IMR-90 (cell line): ENCODE results near the gene EPS8. TPM values are rescaled to one million over a fixed set of nuclear protein-coding genes. Genes with fewer than 3 reads are reported as not detected.

ENCODE experiments used
- ATAC-seq: fragments of 200-7000 bp; cut with Tn5 transposase; 2 replicates; pipeline ENCODE4 v1.9.1; 2020; ENCODE audit warnings: low read depth, mild to moderate bottlenecking, moderate library complexity
- BruUV-seq: library from RNA; stranded (reverse); fragments of 400-500 nt; replicated peaks from 2 replicates; lab custom pipeline; 2021; lab: Mats Ljungman, UMichigan
- CTCF ChIA-PET: fragments of 300-600 bp; formaldehyde crosslinking; extraction: SDS; loops from one replicate; lab custom pipeline; 2021; ENCODE audit warnings: antibody characterized with exemption; lab: Yijun Ruan, JAX
- POLR2A ChIA-PET: fragments of 300-600 bp; sonication (Branson Sonifier 250); formaldehyde crosslinking; loops from one replicate; lab custom pipeline; 2022; ENCODE audit warnings: antibody characterized with exemption; ENCODE audit not compliant: unreplicated experiment; lab: Charles Lee
- DNase-seq: peaks from one replicate; pipeline ENCODE4 v3.0.0; 2013
- H2AFZ ChIP-seq: replicated peaks from 2 replicates; pipeline ENCODE3; 2013; ENCODE audit warnings: low read length, mild to moderate bottlenecking; ENCODE audit not compliant: poor library complexity
- H2AK5ac ChIP-seq: 2 replicates; pipeline ENCODE4 v1.6.1; 2013; ENCODE audit warnings: low read depth, low read length, inconsistent platforms
- H2AK9ac ChIP-seq: replicated peaks from 2 replicates; pipeline ENCODE3; 2013; ENCODE audit warnings: mild to moderate bottlenecking, low read depth, low read length, moderate library complexity; ENCODE audit not compliant: poor library complexity
- H2BK120ac ChIP-seq: 2 replicates; pipeline ENCODE4 v1.6.1; 2013; ENCODE audit warnings: low read depth, low read length, inconsistent platforms
- H2BK15ac ChIP-seq: 3 replicates; pipeline ENCODE4 v1.6.1; 2013; ENCODE audit warnings: low read depth, low read length, inconsistent platforms
- H2BK20ac ChIP-seq: 2 replicates; pipeline ENCODE4 v1.6.1; 2013; ENCODE audit warnings: low read depth, mild to moderate bottlenecking, inconsistent platforms, low read length, moderate library complexity
- H2BK5ac ChIP-seq: 2 replicates; pipeline ENCODE4 v1.6.1; 2013; ENCODE audit warnings: mild to moderate bottlenecking, low read depth, low read length, inconsistent platforms; ENCODE audit not compliant: poor library complexity, severe bottlenecking
- H3K14ac ChIP-seq: replicated peaks from 2 replicates; pipeline ENCODE4 v1.6.1; 2013; ENCODE audit warnings: low read depth, low read length, inconsistent platforms
- H3K18ac ChIP-seq: 2 replicates; pipeline ENCODE4 v1.6.1; 2013; ENCODE audit warnings: low read depth, low read length, control low read depth
- H3K23ac ChIP-seq: 2 replicates; pipeline ENCODE4 v1.6.1; 2013; ENCODE audit warnings: low read depth, low read length, inconsistent platforms
- H3K27ac ChIP-seq: 2 replicates; pipeline ENCODE4 v1.5.1; 2013; ENCODE audit warnings: mild to moderate bottlenecking, control low read depth, low read length; ENCODE audit not compliant: insufficient read depth
- H3K27me3 ChIP-seq: 2 replicates; pipeline ENCODE4 v1.6.1; 2013; ENCODE audit warnings: low read length; ENCODE audit not compliant: control insufficient read depth, insufficient read depth
- H3K36me3 ChIP-seq: 2 replicates; pipeline ENCODE4 v1.6.1; 2013; ENCODE audit warnings: low read length, mixed read lengths; ENCODE audit not compliant: control insufficient read depth, insufficient read depth
- H3K4ac ChIP-seq: 2 replicates; pipeline ENCODE4 v1.6.1; 2013; ENCODE audit warnings: low read depth, low read length, inconsistent platforms
- H3K4me1 ChIP-seq: 2 replicates; pipeline ENCODE4 v1.6.1; 2013; ENCODE audit warnings: low read length, mixed read lengths; ENCODE audit not compliant: control insufficient read depth, insufficient read depth
- H3K4me2 ChIP-seq: 2 replicates; pipeline ENCODE4 v1.6.1; 2013; ENCODE audit warnings: low read depth, mild to moderate bottlenecking, control low read depth, low read length, moderate library complexity
- H3K4me3 ChIP-seq: 2 replicates; pipeline ENCODE4 v1.5.1; 2013; ENCODE audit warnings: low read depth, mild to moderate bottlenecking, control low read depth, low read length, moderate library complexity; ENCODE audit not compliant: insufficient read depth
- H3K56ac ChIP-seq: 2 replicates; pipeline ENCODE4 v1.6.1; 2013; ENCODE audit warnings: low read length, inconsistent platforms; ENCODE audit not compliant: insufficient read depth; ENCODE audit errors: extremely low read depth
- H3K79me1 ChIP-seq, 2 experiments: 2 replicates each; pipeline ENCODE4 v1.6.1; 2013; ENCODE audit warnings: low read length in 2 of 2, inconsistent platforms in 1 of 2, low read depth in 1 of 2
- H3K9ac ChIP-seq: 2 replicates; pipeline ENCODE4 v1.6.1; 2013; ENCODE audit warnings: low read depth, low read length, control low read depth
- H3K9me1 ChIP-seq: 2 replicates; pipeline ENCODE4 v1.6.1; 2013; ENCODE audit warnings: low read length, inconsistent platforms; ENCODE audit not compliant: insufficient read depth
- H3K9me3 ChIP-seq: 2 replicates; pipeline ENCODE4 v1.6.1; 2013; ENCODE audit warnings: low read length; ENCODE audit not compliant: control insufficient read depth, insufficient read depth
- H4K20me1 ChIP-seq: 2 replicates; pipeline ENCODE4 v1.6.1; 2013; ENCODE audit warnings: low read length, inconsistent platforms; ENCODE audit not compliant: insufficient read depth
- H4K5ac ChIP-seq: 2 replicates; pipeline ENCODE4 v1.6.1; 2013; ENCODE audit warnings: mild to moderate bottlenecking, low read depth, low read length, control low read depth
- H4K8ac ChIP-seq, 2 experiments: 2 replicates each; pipeline ENCODE4 v1.6.1; 2013; ENCODE audit warnings: low read depth in 2 of 2, low read length in 2 of 2, control low read depth in 1 of 2, inconsistent platforms in 1 of 2
- H4K91ac ChIP-seq: 2 replicates; pipeline ENCODE4 v1.6.1; 2013; ENCODE audit warnings: low read depth, low read length, inconsistent platforms; ENCODE audit not compliant: insufficient read depth
- BHLHE40 ChIP-seq: fragments of 150-350 bp; IDR thresholded peaks from 2 replicates; pipeline ENCODE4 v1.6.1; 2016; ENCODE audit warnings: mild to moderate bottlenecking, low read depth, low read length
- CEBPB ChIP-seq: IDR thresholded peaks from 2 replicates; pipeline ENCODE4 v1.6.1; 2012; ENCODE audit warnings: low read depth, low read length, improper control_type of control experiment
- CHD1 ChIP-seq: IDR thresholded peaks from 2 replicates; pipeline ENCODE4 v1.6.1; 2012; ENCODE audit warnings: low read depth, low read length, improper control_type of control experiment
- FOS ChIP-seq: fragments of 150-350 bp; IDR thresholded peaks from 2 replicates; pipeline ENCODE4 v1.6.1; 2016; ENCODE audit warnings: low read depth, low read length
- MAFK ChIP-seq: IDR thresholded peaks from 2 replicates; pipeline ENCODE4 v1.6.1; 2012; ENCODE audit warnings: low read depth, low read length, improper control_type of control experiment
- MAZ ChIP-seq: IDR thresholded peaks from 2 replicates; pipeline ENCODE4 v1.6.1; 2012; ENCODE audit warnings: low read depth, mild to moderate bottlenecking, low read length, improper control_type of control experiment, moderate library complexity, borderline replicate concordance
- MXI1 ChIP-seq: IDR thresholded peaks from 2 replicates; pipeline ENCODE4 v1.6.1; 2012; ENCODE audit warnings: low read depth, mild to moderate bottlenecking, low read length, moderate library complexity, borderline replicate concordance
- NFE2L2 ChIP-seq: fragments of 150-350 bp; IDR thresholded peaks from 2 replicates; pipeline ENCODE4 v1.6.1; 2016; ENCODE audit warnings: low read depth, mild to moderate bottlenecking, low read length
- POLR2A ChIP-seq: IDR thresholded peaks from 2 replicates; pipeline ENCODE4 v1.6.1; 2012; ENCODE audit warnings: mild to moderate bottlenecking, low read depth, low read length
- RAD21 ChIP-seq: IDR thresholded peaks from 2 replicates; pipeline ENCODE4 v1.6.1; 2012; ENCODE audit warnings: low read length, improper control_type of control experiment
- RFX5 ChIP-seq: IDR thresholded peaks from 2 replicates; pipeline ENCODE4 v1.8.0; 2012; ENCODE audit warnings: low read depth, mild to moderate bottlenecking, low read length, moderate library complexity
- SMC3 ChIP-seq: fragments of 150-350 bp; IDR thresholded peaks from 2 replicates; pipeline ENCODE4 v1.6.1; 2016; ENCODE audit warnings: low read depth, mild to moderate bottlenecking, antibody characterized with exemption, low read length, moderate library complexity
- WGBS, 2 experiments: methylation state at CpG; one replicate each; pipeline versions ENCODE4 v1.1.5 to v1.1.7; 2013; ENCODE audit warnings: missing lambda C conversion rate in 2 of 2; ENCODE audit not compliant: insufficient read length in 1 of 2; ENCODE audit errors: extremely low coverage in 2 of 2; 5-methylcytosine and 5-hydroxymethylcytosine counted together
- dilution Hi-C: fragments of 300-500 bp; cut with HindIII; formaldehyde crosslinking; loops from one replicate; pipeline ENCODE4 v1.14.3; 2018; ENCODE audit warnings: low sequenced_read_pairs; ENCODE audit not compliant: unreplicated experiment
- in situ Hi-C: fragments of 300-500 bp; cut with MboI; formaldehyde crosslinking; loops from 3 replicates; pipeline ENCODE4 v1.14.3; 2019; ENCODE audit warnings: low sequenced_read_pairs, inconsistent platforms, mixed read lengths
- intact Hi-C: fragments of 100-400 bp; cut with micrococcal nuclease; formaldehyde crosslinking; loops from 2 replicates; pipeline ENCODE4 v1.10.0; 2022
- polyA plus RNA-seq, 3 experiments: library from polyadenylated mRNA; depleted of rRNA; stranded (reverse); fragments of >200 nt; gene quantifications; 2 replicates each; pipeline ENCODE4 v1.2.3, GENCODE V29; 2012; ENCODE audit warnings: low replicate concordance in 1 of 3
- total RNA-seq: library from RNA; depleted of rRNA; stranded (reverse); fragments of >200 nt; gene quantifications from 2 replicates; pipeline ENCODE4 v1.2.3, GENCODE V29; 2012
- TF ChIP-seq, protein P1 (sequence below): fragments of 150-350 bp; IDR thresholded peaks from 2 replicates; pipeline ENCODE4 v1.6.1; 2017; ENCODE audit warnings: mild to moderate bottlenecking, antibody characterized with exemption, low read length, low read depth
- TF ChIP-seq, protein P2 (sequence below): fragments of 150-350 bp; IDR thresholded peaks from 2 replicates; pipeline ENCODE4 v1.6.1; 2016; ENCODE audit warnings: low read depth, mild to moderate bottlenecking, low read length, moderate library complexity, borderline replicate concordance
- TF ChIP-seq, protein P3 (sequence below): conservative IDR thresholded peaks from 2 replicates; pipeline ENCODE4 v1.5.1; 2012; ENCODE audit warnings: mild to moderate bottlenecking, low read depth, low read length, improper control_type of control experiment

EPS8 gene
- total and polyA plus RNA-seq, 2 of the 4 experiments (the other 2 are of a cell fraction), result 45.1 to 104 TPM

DNA sequence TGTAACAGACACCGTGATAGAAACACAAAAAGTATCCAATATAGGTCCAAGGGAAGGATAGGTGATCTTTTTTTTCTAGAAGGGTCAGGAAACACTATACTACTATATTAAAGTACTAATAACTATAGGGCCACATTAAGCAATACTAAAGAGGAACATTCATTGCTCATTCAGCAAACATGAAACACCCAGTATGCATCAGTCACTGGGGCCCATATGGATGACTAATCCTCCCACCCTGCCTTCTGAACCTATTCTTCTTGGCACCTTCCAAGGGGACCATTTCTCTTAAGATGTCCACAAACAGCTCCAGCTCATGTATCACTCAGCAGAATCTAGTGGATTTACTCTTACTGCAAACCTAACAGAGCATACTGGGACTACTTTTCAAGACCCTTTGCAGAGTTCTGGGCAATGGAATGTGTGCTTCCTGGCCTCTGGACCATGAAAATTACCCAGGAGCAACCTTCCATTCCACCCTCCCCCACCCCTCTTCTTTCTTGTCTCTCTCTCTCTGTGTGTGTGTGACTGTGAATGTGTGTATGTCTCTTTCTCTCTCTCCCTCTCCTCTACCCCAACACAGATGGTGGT, 187.9 kb downstream of the EPS8 start:
- Histone ChIP-seq H3K9me3 (no peaks in the 10 kb centered on the region), H3K4me1 (peaks cover 8% of the 10 kb centered on the region), H2AK5ac (peak overlapping the region; percentile 80; the same call in 1 of the 2 replicates), H2BK5ac (peak overlapping the region; percentile 44), H3K9ac (no peak overlapping the region), H4K91ac (peak overlapping the region; percentile 38; the same call in 1 of the 2 replicates), H3K4ac (peak overlapping the region; percentile 73), H3K56ac (no peak overlapping the region), H3K14ac (peak overlapping the region; percentile 84), H2BK120ac (peak overlapping the region; percentile 49), H4K20me1 (no peaks in the 10 kb centered on the region), H4K8ac (peak overlapping the region in 1 of 2 experiments; percentile 49; a peak in 2 of 4 replicates), H3K4me2 (no peak overlapping the region), H2BK20ac (peak overlapping the region; percentile 62), H3K18ac (no peak overlapping the region; the same call in 1 of the 2 replicates), H3K4me3 (no peak overlapping the region), H3K27ac (no peak overlapping the region), H3K79me1 (no peaks in the 10 kb centered on the region), H2AFZ (peak overlapping the region; percentile 17), H3K23ac (no peak overlapping the region), H3K27me3 (no peaks in the 10 kb centered on the region), H3K9me1 (peaks cover 4% of the 10 kb centered on the region), H4K5ac (no peak overlapping the region), H3K36me3 (no peaks in the 10 kb centered on the region), H2BK15ac (peak overlapping the region; percentile 71; the same call in 2 of the 3 replicates), H2AK9ac (no peak overlapping the region)
- dilution Hi-C loops (loop anchor here (25.0 kb wide), 1 partner anchor 236 kb away; no protein-coding TSS in a partner anchor), in situ Hi-C loops (no loop called here), intact Hi-C loops (no loop called here)
- POLR2A ChIA-PET, result interaction anchor here (0.6 kb wide), 1 partner anchor 15 kb away, joined by 4 read pairs; no protein-coding TSS in a partner anchor
- BruUV-seq, result no TSS peak
- peak; percentile 69 for ATAC-seq
- CTCF ChIA-PET, result no interaction called here
- no CpG with 5 or more reads among the region's 1 CpG for WGBS, 2 experiments
- peak; percentile 92 for DNase-seq
- no peak for TF ChIP-seq BHLHE40
- TF ChIP-seq MXI1, result no peak
- no peak for TF ChIP-seq RAD21
- TF ChIP-seq, protein P1, sequence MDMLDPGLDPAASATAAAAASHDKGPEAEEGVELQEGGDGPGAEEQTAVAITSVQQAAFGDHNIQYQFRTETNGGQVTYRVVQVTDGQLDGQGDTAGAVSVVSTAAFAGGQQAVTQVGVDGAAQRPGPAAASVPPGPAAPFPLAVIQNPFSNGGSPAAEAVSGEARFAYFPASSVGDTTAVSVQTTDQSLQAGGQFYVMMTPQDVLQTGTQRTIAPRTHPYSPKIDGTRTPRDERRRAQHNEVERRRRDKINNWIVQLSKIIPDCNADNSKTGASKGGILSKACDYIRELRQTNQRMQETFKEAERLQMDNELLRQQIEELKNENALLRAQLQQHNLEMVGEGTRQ, result no peak
- TF ChIP-seq NFE2L2, result no peak
- peak; percentile 94 for TF ChIP-seq CEBPB
- no peak for TF ChIP-seq MAZ
- no peak for TF ChIP-seq RFX5
- TF ChIP-seq, protein P2, sequence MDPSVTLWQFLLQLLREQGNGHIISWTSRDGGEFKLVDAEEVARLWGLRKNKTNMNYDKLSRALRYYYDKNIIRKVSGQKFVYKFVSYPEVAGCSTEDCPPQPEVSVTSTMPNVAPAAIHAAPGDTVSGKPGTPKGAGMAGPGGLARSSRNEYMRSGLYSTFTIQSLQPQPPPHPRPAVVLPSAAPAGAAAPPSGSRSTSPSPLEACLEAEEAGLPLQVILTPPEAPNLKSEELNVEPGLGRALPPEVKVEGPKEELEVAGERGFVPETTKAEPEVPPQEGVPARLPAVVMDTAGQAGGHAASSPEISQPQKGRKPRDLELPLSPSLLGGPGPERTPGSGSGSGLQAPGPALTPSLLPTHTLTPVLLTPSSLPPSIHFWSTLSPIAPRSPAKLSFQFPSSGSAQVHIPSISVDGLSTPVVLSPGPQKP, result no peak
- peak; percentile 53 for TF ChIP-seq MAFK
- peak; percentile 75 for TF ChIP-seq FOS
- TF ChIP-seq, protein P3, sequence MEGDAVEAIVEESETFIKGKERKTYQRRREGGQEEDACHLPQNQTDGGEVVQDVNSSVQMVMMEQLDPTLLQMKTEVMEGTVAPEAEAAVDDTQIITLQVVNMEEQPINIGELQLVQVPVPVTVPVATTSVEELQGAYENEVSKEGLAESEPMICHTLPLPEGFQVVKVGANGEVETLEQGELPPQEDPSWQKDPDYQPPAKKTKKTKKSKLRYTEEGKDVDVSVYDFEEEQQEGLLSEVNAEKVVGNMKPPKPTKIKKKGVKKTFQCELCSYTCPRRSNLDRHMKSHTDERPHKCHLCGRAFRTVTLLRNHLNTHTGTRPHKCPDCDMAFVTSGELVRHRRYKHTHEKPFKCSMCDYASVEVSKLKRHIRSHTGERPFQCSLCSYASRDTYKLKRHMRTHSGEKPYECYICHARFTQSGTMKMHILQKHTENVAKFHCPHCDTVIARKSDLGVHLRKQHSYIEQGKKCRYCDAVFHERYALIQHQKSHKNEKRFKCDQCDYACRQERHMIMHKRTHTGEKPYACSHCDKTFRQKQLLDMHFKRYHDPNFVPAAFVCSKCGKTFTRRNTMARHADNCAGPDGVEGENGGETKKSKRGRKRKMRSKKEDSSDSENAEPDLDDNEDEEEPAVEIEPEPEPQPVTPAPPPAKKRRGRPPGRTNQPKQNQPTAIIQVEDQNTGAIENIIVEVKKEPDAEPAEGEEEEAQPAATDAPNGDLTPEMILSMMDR, result no peak
- TF ChIP-seq CHD1, result no peak
- no peak for TF ChIP-seq POLR2A
- TF ChIP-seq SMC3, result no peak
